Measurements from ENCODE around the gene LGALS4. TPM values are rescaled to one million over a fixed set of nuclear protein-coding genes. Genes with fewer than 3 reads are reported as not detected.
"Not testable (repeated sequence)": the region's sequence is repeated elsewhere in the genome, so short reads cannot be mapped to it uniquely, and the experiment has no call there.

Gene LGALS4
- total and polyA plus RNA-seq, 9 of the 15 experiments (the other 6 are each of a cell fraction or from before 2014, with no cell fraction given): 0.08 to 1.1 (median 0.30) TPM; not detected in 3

DNA sequence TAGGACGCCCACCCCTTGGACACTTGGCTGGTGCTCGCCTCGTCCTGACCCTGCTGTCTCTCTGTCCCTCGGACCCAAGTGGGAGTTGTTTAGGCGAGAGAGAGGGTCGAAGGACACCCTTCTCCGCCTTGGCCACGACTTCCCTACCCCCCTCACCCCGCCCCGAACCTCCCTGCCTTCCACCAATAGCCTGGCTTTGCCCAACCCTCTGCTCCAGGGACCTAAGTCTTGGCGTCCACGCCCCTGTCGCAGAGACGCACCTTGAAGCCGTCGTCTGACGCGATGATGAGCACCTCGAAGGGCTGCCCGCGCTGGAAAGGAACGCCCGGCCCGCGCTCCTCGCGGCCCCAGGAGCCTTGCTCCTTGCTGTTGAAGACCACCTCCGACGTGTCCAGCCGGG is 41.2 kb downstream of the LGALS4 start:
- H3K36me3 ChIP-seq (ENCODE audit: control insufficient read depth, insufficient read depth, low read length); POLR2A ChIA-PET; H3K4me2 ChIP-seq (ENCODE audit: insufficient read depth, low read length); H3K27me3 ChIP-seq (ENCODE audit: control insufficient read depth in 2 of 2, insufficient read depth in 2 of 2, low read length in 2 of 2); H2AFZ ChIP-seq (ENCODE audit: low read depth, low read length); intact Hi-C loops (cut with micrococcal nuclease); ATAC-seq; H3K27ac ChIP-seq (ENCODE audit: extremely low read depth, low read depth, low read length); H3K79me2 ChIP-seq (ENCODE audit: control insufficient read depth, insufficient read depth, low read length); FAIRE-seq; H3K9me1 ChIP-seq (ENCODE audit: control insufficient read depth, insufficient read depth, low read length); BruUV-seq (replicated peaks); H3K4me3 ChIP-seq; in situ Hi-C loops (cut with MboI); DNase-seq (ENCODE audit: extremely low read depth in 1 of 4, low spot score in 3 of 4); H3K9me3 ChIP-seq (replicated peaks; ENCODE audit: control insufficient read depth, insufficient read depth, low read depth, low read length); CTCF ChIA-PET (ENCODE audit: low intra/inter-chr PET ratio); H4K20me1 ChIP-seq (replicated peaks; ENCODE audit: control insufficient read depth, insufficient read depth, low read length); H3K9ac ChIP-seq (ENCODE audit: insufficient read depth in 1 of 2, low read depth in 2 of 2, low read length in 2 of 2): not testable (repeated sequence)
- H3K4me1 ChIP-seq (replicated peaks in 1 of 2; ENCODE audit: control insufficient read depth in 2 of 2, insufficient read depth in 2 of 2, low read length in 2 of 2): peaks cover 0 to 14% of the 10 kb centered on the region in 2 experiments; a peak in 2 of 5 replicates
- WGBS (ENCODE audit: insufficient coverage, low coverage, missing lambda C conversion rate): no CpG with 5 or more reads among the region's 30 CpGs

- H3K9me1 ChIP-seq (ENCODE audit: control insufficient read depth, insufficient read depth, low read length); BruUV-seq (replicated peaks); H3K36me3 ChIP-seq (ENCODE audit: control insufficient read depth, insufficient read depth, low read length); H3K9ac ChIP-seq (ENCODE audit: insufficient read depth in 1 of 2, low read depth in 2 of 2, low read length in 2 of 2); H3K4me2 ChIP-seq (ENCODE audit: insufficient read depth, low read length); FAIRE-seq; CTCF ChIA-PET (ENCODE audit: low intra/inter-chr PET ratio); POLR2A ChIA-PET; in situ Hi-C loops (cut with MboI); H3K27me3 ChIP-seq (ENCODE audit: control insufficient read depth in 2 of 2, insufficient read depth in 2 of 2, low read length in 2 of 2); DNase-seq (ENCODE audit: extremely low read depth in 1 of 4, low spot score in 3 of 4); H3K9me3 ChIP-seq (replicated peaks; ENCODE audit: control insufficient read depth, insufficient read depth, low read depth, low read length); H3K27ac ChIP-seq (ENCODE audit: extremely low read depth, low read depth, low read length); ATAC-seq; H3K79me2 ChIP-seq (ENCODE audit: control insufficient read depth, insufficient read depth, low read length); H2AFZ ChIP-seq (ENCODE audit: low read depth, low read length); H4K20me1 ChIP-seq (replicated peaks; ENCODE audit: control insufficient read depth, insufficient read depth, low read length); H3K4me3 ChIP-seq; intact Hi-C loops (cut with micrococcal nuclease): not testable (repeated sequence)
- H3K4me1 ChIP-seq (replicated peaks in 1 of 2; ENCODE audit: control insufficient read depth in 2 of 2, insufficient read depth in 2 of 2, low read length in 2 of 2): peaks cover 0 to 14% of the 10 kb centered on the region in 2 experiments; a peak in 2 of 5 replicates
- no CpG with 5 or more reads among the region's 22 CpGs for WGBS (ENCODE audit: insufficient coverage, low coverage, missing lambda C conversion rate)
Measured at GRCh38 chr19:38770949-38771275, 41.8 kb downstream of the LGALS4 start.

DNA sequence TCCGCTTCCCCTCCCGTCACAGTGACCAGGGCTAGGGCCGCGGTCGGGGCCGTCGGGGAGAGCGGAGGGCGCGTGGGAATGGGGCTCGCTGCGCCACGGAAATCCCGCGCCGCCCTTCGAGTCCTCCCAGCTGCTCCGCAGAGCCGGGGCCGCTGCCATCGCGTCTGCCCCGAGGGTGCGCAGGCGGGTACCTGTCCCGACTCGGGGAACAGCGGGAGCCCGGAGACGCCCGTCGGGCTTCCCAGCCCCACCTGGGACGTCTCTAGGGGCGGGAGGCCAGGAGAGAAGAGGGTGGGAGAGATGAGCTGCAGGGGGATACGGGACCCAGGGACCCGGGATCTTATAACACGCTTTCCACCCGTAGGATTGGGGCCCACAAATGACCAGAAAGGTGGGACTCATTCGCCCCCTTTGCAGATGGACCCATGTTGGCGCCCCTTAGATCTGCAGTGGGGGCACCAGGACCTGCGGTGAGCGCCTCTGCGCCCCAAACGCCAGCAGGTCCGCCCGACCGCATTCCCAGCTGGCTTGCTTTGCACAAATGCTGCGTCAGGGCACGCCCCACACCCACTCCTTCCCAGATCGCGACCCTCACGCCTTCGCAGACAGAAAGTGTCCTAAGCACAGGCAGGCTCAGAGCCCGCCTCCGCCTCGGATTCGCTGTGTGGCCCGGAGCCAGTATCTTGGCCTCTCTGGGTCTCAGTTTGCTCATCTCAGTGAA is 42.4 kb downstream of the LGALS4 start:
- intact Hi-C loops (cut with micrococcal nuclease); CTCF ChIA-PET (ENCODE audit: low intra/inter-chr PET ratio); in situ Hi-C loops (cut with MboI); POLR2A ChIA-PET; H3K9me1 ChIP-seq (ENCODE audit: control insufficient read depth, insufficient read depth, low read length); H3K36me3 ChIP-seq (ENCODE audit: control insufficient read depth, insufficient read depth, low read length); H3K4me3 ChIP-seq; H3K27ac ChIP-seq (ENCODE audit: extremely low read depth, low read depth, low read length); BruUV-seq (replicated peaks); H2AFZ ChIP-seq (ENCODE audit: low read depth, low read length); H3K4me2 ChIP-seq (ENCODE audit: insufficient read depth, low read length); DNase-seq (ENCODE audit: extremely low read depth in 1 of 4, low spot score in 3 of 4); H3K9ac ChIP-seq (ENCODE audit: insufficient read depth in 1 of 2, low read depth in 2 of 2, low read length in 2 of 2); ATAC-seq; H4K20me1 ChIP-seq (replicated peaks; ENCODE audit: control insufficient read depth, insufficient read depth, low read length); H3K27me3 ChIP-seq (ENCODE audit: control insufficient read depth in 2 of 2, insufficient read depth in 2 of 2, low read length in 2 of 2); H3K9me3 ChIP-seq (replicated peaks; ENCODE audit: control insufficient read depth, insufficient read depth, low read depth, low read length); FAIRE-seq; H3K79me2 ChIP-seq (ENCODE audit: control insufficient read depth, insufficient read depth, low read length): not testable (repeated sequence)
- no CpG with 5 or more reads among the region's 58 CpGs for whole genome bisulfite sequencing (ENCODE audit: insufficient coverage, low coverage, missing lambda C conversion rate)
- H3K4me1 ChIP-seq (replicated peaks in 1 of 2; ENCODE audit: control insufficient read depth in 2 of 2, insufficient read depth in 2 of 2, low read length in 2 of 2): peaks cover 0 to 14% of the 10 kb centered on the region in 2 experiments; a peak in 2 of 5 replicates
